Spleen (tissue), 11 donors: ENCODE data around the gene SUCLA2. TPM values are rescaled to one million over a fixed set of nuclear protein-coding genes. Genes with fewer than 3 reads are reported as not detected.

Experiments used
- DNase-seq: peaks from one replicate; pipeline ENCODE4 v3.0.0-alpha.2; 2020
- H3K27ac ChIP-seq, 8 donors: fragments of 200-600 bp; sonication (generic) in 7 of 8; 1 replicate in 4 of 8; 2 replicates in 4 of 8; pipeline versions ENCODE4 v1.5.0 to v1.8.0; 2016 to 2021; ENCODE audit warnings: inconsistent platforms in 4 of 8, mild to moderate bottlenecking in 4 of 8, moderate library complexity in 1 of 8
- H3K27me3 ChIP-seq, 7 donors: fragments of 200-600 bp; sonication (generic) in 6 of 7; replicated peaks in 1 of 7; 1 replicate in 4 of 7; 2 replicates in 3 of 7; pipeline versions ENCODE4 v1.5.0 to v1.8.0; 2016 to 2021; ENCODE audit warnings: inconsistent platforms in 3 of 7, mild to moderate bottlenecking in 1 of 7
- H3K36me3 ChIP-seq, 6 donors: fragments of 200-600 bp; sonication (generic) in 5 of 6; 1 replicate in 4 of 6; 2 replicates in 2 of 6; pipeline versions ENCODE4 v1.5.0 to v1.8.0; 2016 to 2021; ENCODE audit warnings: inconsistent platforms in 2 of 6
- H3K4me1 ChIP-seq, 6 donors: fragments of 200-600 bp; sonication (generic) in 5 of 6; 1 replicate in 3 of 6; 2 replicates in 3 of 6; pipeline versions ENCODE4 v1.5.0 to v1.8.0; 2016 to 2021; ENCODE audit warnings: inconsistent platforms in 3 of 6
- H3K4me3 ChIP-seq, 8 donors: fragments of 200-600 bp; sonication (generic) in 7 of 8; 1 replicate in 4 of 8; 2 replicates in 4 of 8; pipeline versions ENCODE4 v1.5.0 to v1.8.0; 2016 to 2021; ENCODE audit warnings: inconsistent platforms in 4 of 8, mild to moderate bottlenecking in 4 of 8, moderate library complexity in 2 of 8
- H3K9me3 ChIP-seq, 8 donors: fragments of 200-600 bp; sonication (generic) in 7 of 8; 1 replicate in 4 of 8; 2 replicates in 4 of 8; pipeline versions ENCODE4 v1.5.0 to v1.8.0; 2016 to 2021; ENCODE audit warnings: inconsistent platforms in 4 of 8
- POLR2A ChIP-seq, 3 donors: fragments of 450-650 bp; IDR thresholded peaks; one replicate each; pipeline ENCODE4 v1.5.1; 2017; ENCODE audit warnings: antibody characterized with exemption in 3 of 3, mild to moderate bottlenecking in 1 of 3
- POLR2AphosphoS5 ChIP-seq, 3 donors: sonication (generic); formaldehyde crosslinking; IDR thresholded peaks; one replicate each; pipeline ENCODE4 v1.5.1; 2017; ENCODE audit warnings: antibody characterized with exemption in 3 of 3
- WGBS, 5 donors: extraction: QIAGEN DNeasy Blood & Tissue Kit in 3 of 5; methylation state at CpG; one replicate each; pipeline versions ENCODE4 v1.1.5 to v1.1.7; 2013 to 2018; 5-methylcytosine and 5-hydroxymethylcytosine counted together
- intact Hi-C: fragments of 100-400 bp; cut with DNase I; formaldehyde crosslinking; loops from one replicate; pipeline ENCODE4 v1.15.0; 2023; ENCODE audit warnings: low total_unique reads
- polyA plus RNA-seq, 3 donors: library from polyadenylated mRNA; stranded (reverse); fragments of 200-250 nt; gene quantifications; one replicate each; pipeline ENCODE4 v1.2.1, GENCODE V29; 2013
- total RNA-seq, 7 donors: library from RNA; depleted of rRNA in 3 of 7; stranded (reverse); fragments of >200 nt in 3 of 7; fragmentation: NEBNext Ultra II Directional in 4 of 7; extraction: Animal tissue kit (Norgen Biotek cat#: 25700) in 4 of 7; gene quantifications; one replicate each; pipeline versions ENCODE4 v1.1.0 to v1.2.1, GENCODE V29; 2016 to 2021
- TF ChIP-seq, protein P1 (sequence below), 11 experiments: fragments of 200-600 bp in 7 of 11; fragments of 450-650 bp in 4 of 11; sonication (generic) in 4 of 11; IDR thresholded peaks in 8 of 11; conservative IDR thresholded peaks in 3 of 11; 1 replicate in 7 of 11; 2 replicates in 4 of 11; pipeline versions ENCODE4 v1.4.0 to v1.8.0; 2016 to 2021; ENCODE audit warnings: antibody characterized with exemption in 11 of 11, inconsistent platforms in 4 of 11, mild to moderate bottlenecking in 1 of 11
- donor health status: healthy with polysubstance abuse.
- donor health status: DM: no; HTN: no; CAD: no; lungs with moderate emphysema.
- donor health status: DM: no; HTN: no; CAD: no.
- donor health status: Bipolar disorder and iron deficiency.
- donor health status: healthy.
- donor health status: DM: no; HTN: no; CAD: no.
- donor health status: DM: yes; HTN: yes; CAD: no.

Gene SUCLA2
- total and polyA plus RNA-seq, 10 donors, result 14.4 to 49.6 (median 31.5) TPM

DNA sequence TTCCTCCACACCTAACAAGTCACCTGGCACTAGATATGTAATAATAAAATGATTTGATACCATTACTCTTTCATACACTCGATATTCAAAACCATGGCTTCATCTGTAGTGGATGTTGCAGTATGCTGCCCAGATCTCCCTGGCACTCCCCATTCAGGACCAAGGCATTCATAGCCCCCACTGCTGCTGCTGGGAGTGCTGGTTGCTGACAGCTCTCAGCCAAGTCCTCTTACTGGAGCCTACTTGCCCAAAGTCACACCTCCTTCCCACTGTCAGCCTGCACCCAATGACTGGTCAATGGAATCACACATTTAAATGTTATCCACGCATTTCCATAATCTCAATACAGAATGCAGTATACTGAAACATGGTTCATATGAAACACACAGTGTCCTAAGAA is 3.7 kb downstream of the SUCLA2 start:
- intact Hi-C loops, result no loop called here
- H3K27me3 ChIP-seq, result no peaks in the 10 kb centered on the region
- no peaks in the 10 kb centered on the region for H3K9me3 ChIP-seq
- H3K27ac ChIP-seq, result no peak overlapping the region
- 93 to 98% (median 96%) methylated on average over 2 of the region's 2 CpGs for WGBS, 5 donors
- peaks cover 0 to 48% (median 34%) of the 10 kb centered on the region in 6 donors for H3K4me1 ChIP-seq
- no peak for TF ChIP-seq POLR2A (IDR thresholded peaks at IDR 0.05)
- TF ChIP-seq, protein P1, sequence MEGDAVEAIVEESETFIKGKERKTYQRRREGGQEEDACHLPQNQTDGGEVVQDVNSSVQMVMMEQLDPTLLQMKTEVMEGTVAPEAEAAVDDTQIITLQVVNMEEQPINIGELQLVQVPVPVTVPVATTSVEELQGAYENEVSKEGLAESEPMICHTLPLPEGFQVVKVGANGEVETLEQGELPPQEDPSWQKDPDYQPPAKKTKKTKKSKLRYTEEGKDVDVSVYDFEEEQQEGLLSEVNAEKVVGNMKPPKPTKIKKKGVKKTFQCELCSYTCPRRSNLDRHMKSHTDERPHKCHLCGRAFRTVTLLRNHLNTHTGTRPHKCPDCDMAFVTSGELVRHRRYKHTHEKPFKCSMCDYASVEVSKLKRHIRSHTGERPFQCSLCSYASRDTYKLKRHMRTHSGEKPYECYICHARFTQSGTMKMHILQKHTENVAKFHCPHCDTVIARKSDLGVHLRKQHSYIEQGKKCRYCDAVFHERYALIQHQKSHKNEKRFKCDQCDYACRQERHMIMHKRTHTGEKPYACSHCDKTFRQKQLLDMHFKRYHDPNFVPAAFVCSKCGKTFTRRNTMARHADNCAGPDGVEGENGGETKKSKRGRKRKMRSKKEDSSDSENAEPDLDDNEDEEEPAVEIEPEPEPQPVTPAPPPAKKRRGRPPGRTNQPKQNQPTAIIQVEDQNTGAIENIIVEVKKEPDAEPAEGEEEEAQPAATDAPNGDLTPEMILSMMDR (IDR thresholded peaks at IDR 0.05 in 8 of 11, conservative IDR thresholded peaks at IDR 0.05 in 3 of 11), result no peak
- TF ChIP-seq POLR2AphosphoS5 (IDR thresholded peaks at IDR 0.05), result no peak
- peaks cover 0 to 45% (median 13%) of the 10 kb centered on the region in 6 donors for H3K36me3 ChIP-seq
- no peak overlapping the region for H3K4me3 ChIP-seq
- no peak for DNase-seq

- WGBS, 5 donors, result 90 to 97% (median 94%) methylated on average over 4 of the region's 4 CpGs
- H3K4me3 ChIP-seq, result no peak overlapping the region
- intact Hi-C loops, result no loop called here
- no peak overlapping the region for H3K27ac ChIP-seq
- H3K4me1 ChIP-seq, result no peaks in the 10 kb centered on the region
- H3K27me3 ChIP-seq, result no peaks in the 10 kb centered on the region
- TF ChIP-seq POLR2AphosphoS5 (IDR thresholded peaks at IDR 0.05), result no peak
- TF ChIP-seq, protein P1 (IDR thresholded peaks at IDR 0.05 in 8 of 11, conservative IDR thresholded peaks at IDR 0.05 in 3 of 11), result no peak
- TF ChIP-seq POLR2A (IDR thresholded peaks at IDR 0.05), result no peak
- H3K9me3 ChIP-seq, result no peaks in the 10 kb centered on the region
- DNase-seq, result no peak
- H3K36me3 ChIP-seq, result peaks cover 0 to 93% (median 45%) of the 10 kb centered on the region in 6 donors
Observed at GRCh38 chr13:47991859-47992258, 9.2 kb downstream of the SUCLA2 start.

DNA sequence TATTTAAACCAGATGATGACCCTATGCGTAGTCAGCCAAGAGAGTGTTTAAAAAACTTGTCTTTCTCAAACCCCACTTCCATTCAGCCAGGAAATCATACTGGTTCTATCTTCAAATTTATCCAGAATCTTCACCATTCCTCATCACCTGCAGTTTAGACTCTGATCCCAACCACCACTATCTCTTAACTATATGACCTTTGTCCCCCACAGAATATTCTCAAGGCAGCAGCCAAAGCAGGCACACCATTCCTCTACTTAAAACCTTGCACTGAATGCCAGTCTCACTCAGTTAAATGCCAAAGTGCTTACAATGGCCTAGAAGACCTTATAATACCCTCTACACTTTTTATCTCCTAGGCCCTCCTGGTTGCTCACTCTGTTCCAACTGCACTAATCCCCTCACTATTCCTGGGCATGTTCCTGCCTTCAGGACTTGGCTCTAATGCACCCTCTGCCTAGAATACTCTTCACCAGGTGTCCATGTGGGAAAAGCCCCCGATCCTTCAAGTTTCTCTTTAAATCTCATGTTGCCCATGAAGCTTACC is 10.1 kb downstream of the SUCLA2 start:
- DNase-seq, result no peak
- Histone ChIP-seq H3K4me3 (no peak overlapping the region), H3K27ac (no peak overlapping the region), H3K4me1 (no peaks in the 10 kb centered on the region), H3K27me3 (no peaks in the 10 kb centered on the region), H3K36me3 (peaks cover 0 to 94% (median 53%) of the 10 kb centered on the region in 6 donors), H3K9me3 (no peaks in the 10 kb centered on the region)
- intact Hi-C loops, result no loop called here
- 95 to 98% (median 98%) methylated on average over 2 of the region's 2 CpGs for WGBS, 5 donors
- TF ChIP-seq POLR2AphosphoS5 (IDR thresholded peaks at IDR 0.05) (no peak), POLR2A (IDR thresholded peaks at IDR 0.05) (no peak)
- TF ChIP-seq, protein P1 (IDR thresholded peaks at IDR 0.05 in 8 of 11, conservative IDR thresholded peaks at IDR 0.05 in 3 of 11), result no peak

- no peaks in the 10 kb centered on the region for H3K4me1 ChIP-seq
- no peaks in the 10 kb centered on the region for H3K9me3 ChIP-seq
- TF ChIP-seq, protein P1 (IDR thresholded peaks at IDR 0.05 in 8 of 11, conservative IDR thresholded peaks at IDR 0.05 in 3 of 11), result no peak
- TF ChIP-seq POLR2A (IDR thresholded peaks at IDR 0.05) (no peak), POLR2AphosphoS5 (IDR thresholded peaks at IDR 0.05) (no peak)
- no peaks in the 10 kb centered on the region for H3K27me3 ChIP-seq
- H3K27ac ChIP-seq, result no peak overlapping the region
- intact Hi-C loops, result no loop called here
- peaks cover 0 to 94% (median 59%) of the 10 kb centered on the region in 6 donors for H3K36me3 ChIP-seq
- H3K4me3 ChIP-seq, result no peak overlapping the region
- DNase-seq, result no peak
- WGBS, 5 donors, result 50 to 100% (median 95%) methylated on average over 1 of the region's 1 CpG
Observed at GRCh38 chr13:47990427-47990826, 10.6 kb downstream of the SUCLA2 start.
